Activated T-helper 17 cell treated with anti-CD3 and anti-CD28 coated beads, Interleukin-2, amount 50 U/mL, for 72 hours (primary cell): Measurements from ENCODE around the gene TTC39C. TPM values are rescaled to one million over a fixed set of nuclear protein-coding genes. Genes with fewer than 3 reads are reported as not detected.

Source experiments
- ATAC-seq: fragments of 150-1000 bp; cut with Tn5 transposase; replicated peaks from 2 replicates; pipeline ENCODE4 v1.10.0; 2021; ENCODE audit warnings: mild to moderate bottlenecking, moderate library complexity
- H3K27ac Mint-ChIP-seq: one replicate; pipeline ENCODE4 v1.8.0; 2022; ENCODE audit warnings: mixed read lengths
- H3K27me3 Mint-ChIP-seq: one replicate; pipeline ENCODE4 v1.8.0; 2022; ENCODE audit warnings: mixed read lengths
- H3K36me3 Mint-ChIP-seq: one replicate; pipeline ENCODE4 v1.8.0; 2022; ENCODE audit warnings: low read depth, mild to moderate bottlenecking, mixed read lengths
- H3K4me1 Mint-ChIP-seq: one replicate; pipeline ENCODE4 v1.8.0; 2022; ENCODE audit warnings: mixed read lengths
- H3K4me3 Mint-ChIP-seq: one replicate; pipeline ENCODE4 v1.8.0; 2022; ENCODE audit warnings: mild to moderate bottlenecking, mixed read lengths
- H3K9me3 Mint-ChIP-seq: one replicate; pipeline ENCODE4 v1.8.0; 2022; ENCODE audit warnings: mixed read lengths
- total RNA-seq, 2 donors: library from RNA; stranded (reverse); gene quantifications; one replicate each; pipeline ENCODE4 v1.2.3, GENCODE V29; 2022

TTC39C gene
- total RNA-seq, 2 donors from 2014 or later, result 59.6 to 76.7 TPM

- Mint-ChIP-seq H3K4me1 (peaks cover 36% of the 10 kb centered on the region), H3K27ac (peak overlapping the region; percentile 30)
Observed at GRCh38 chr18:23982155-23983079, 32.1 kb upstream of the TTC39C start.

DNA sequence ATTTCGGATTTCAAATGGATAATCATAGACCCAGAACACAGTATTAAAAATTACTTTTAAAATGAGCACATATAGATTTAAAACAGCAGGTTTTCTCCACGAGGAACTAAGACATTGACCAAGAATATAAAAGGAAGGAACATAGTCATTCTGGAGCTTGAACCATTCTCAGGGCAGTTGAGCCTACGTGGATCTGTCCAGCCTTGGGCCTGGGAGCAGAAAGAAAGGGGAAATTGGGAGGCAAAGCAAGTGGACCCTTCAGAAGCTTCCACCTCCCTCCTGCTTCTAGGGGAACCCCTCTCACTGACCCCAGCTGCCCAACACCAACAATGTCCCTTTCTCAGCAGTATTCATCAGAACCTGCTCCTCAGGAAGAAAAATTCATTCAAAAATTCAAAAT, 31.4 kb upstream of the TTC39C start:
- no peaks in the 10 kb centered on the region for H3K9me3 Mint-ChIP-seq
- peak overlapping the region; percentile 30 for H3K27ac Mint-ChIP-seq
- H3K27me3 Mint-ChIP-seq, result no peaks in the 10 kb centered on the region
- H3K36me3 Mint-ChIP-seq, result no peaks in the 10 kb centered on the region
- H3K4me3 Mint-ChIP-seq, result peak overlapping the region; percentile 6
- H3K4me1 Mint-ChIP-seq, result peaks cover 37% of the 10 kb centered on the region
- no peak for ATAC-seq

More at GRCh38 chr18:23982155-23983079, 32.1 kb upstream of the TTC39C start:
- no peaks in the 10 kb centered on the region for H3K9me3 Mint-ChIP-seq
- no peaks in the 10 kb centered on the region for H3K36me3 Mint-ChIP-seq
- no peak for ATAC-seq
- no peaks in the 10 kb centered on the region for H3K27me3 Mint-ChIP-seq
- H3K4me3 Mint-ChIP-seq, result peak overlapping the region; percentile 6

DNA sequence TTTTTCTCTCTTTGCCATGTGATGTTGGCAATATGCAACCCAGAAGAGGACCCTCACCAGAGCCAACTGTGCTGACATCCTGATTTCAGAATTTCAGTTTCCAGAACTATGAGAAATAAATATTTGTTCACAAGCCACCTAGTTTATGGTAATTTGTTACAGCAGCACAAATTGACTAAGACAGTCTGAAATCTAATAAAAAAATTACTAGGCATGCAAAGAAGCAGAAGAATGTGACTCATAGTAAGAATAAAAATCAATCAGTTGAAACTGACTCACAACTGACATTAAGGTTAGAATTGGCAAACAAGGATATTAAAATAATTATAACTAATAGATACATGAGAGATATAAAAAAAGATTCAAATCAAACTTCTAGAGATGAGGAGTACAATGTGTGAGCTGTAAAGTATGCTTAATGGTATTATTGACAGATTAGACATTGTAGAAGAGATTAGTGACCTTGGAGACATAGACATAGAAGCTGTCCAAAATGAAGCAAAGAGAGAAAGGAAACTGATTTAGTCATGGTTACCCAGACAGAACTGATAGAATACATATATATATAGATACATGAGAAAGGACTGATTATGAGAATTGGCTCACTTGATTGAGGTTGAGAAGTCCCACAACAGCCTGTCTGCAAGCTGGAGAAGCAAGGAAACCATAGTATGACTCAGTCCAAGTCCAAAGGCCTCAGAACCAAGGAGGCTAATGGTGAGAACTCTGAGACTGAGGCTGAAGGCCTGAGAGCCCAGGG, 27.8 kb upstream of the TTC39C start:
- no peaks in the 10 kb centered on the region for H3K27me3 Mint-ChIP-seq
- no peaks in the 10 kb centered on the region for H3K36me3 Mint-ChIP-seq
- H3K4me3 Mint-ChIP-seq, result peak overlapping the region; percentile 67
- peaks cover 64% of the 10 kb centered on the region for H3K4me1 Mint-ChIP-seq
- peaks cover 4% of the 10 kb centered on the region for H3K9me3 Mint-ChIP-seq
- H3K27ac Mint-ChIP-seq, result peak overlapping the region; percentile 84
- peak; percentile 91 for ATAC-seq

DNA sequence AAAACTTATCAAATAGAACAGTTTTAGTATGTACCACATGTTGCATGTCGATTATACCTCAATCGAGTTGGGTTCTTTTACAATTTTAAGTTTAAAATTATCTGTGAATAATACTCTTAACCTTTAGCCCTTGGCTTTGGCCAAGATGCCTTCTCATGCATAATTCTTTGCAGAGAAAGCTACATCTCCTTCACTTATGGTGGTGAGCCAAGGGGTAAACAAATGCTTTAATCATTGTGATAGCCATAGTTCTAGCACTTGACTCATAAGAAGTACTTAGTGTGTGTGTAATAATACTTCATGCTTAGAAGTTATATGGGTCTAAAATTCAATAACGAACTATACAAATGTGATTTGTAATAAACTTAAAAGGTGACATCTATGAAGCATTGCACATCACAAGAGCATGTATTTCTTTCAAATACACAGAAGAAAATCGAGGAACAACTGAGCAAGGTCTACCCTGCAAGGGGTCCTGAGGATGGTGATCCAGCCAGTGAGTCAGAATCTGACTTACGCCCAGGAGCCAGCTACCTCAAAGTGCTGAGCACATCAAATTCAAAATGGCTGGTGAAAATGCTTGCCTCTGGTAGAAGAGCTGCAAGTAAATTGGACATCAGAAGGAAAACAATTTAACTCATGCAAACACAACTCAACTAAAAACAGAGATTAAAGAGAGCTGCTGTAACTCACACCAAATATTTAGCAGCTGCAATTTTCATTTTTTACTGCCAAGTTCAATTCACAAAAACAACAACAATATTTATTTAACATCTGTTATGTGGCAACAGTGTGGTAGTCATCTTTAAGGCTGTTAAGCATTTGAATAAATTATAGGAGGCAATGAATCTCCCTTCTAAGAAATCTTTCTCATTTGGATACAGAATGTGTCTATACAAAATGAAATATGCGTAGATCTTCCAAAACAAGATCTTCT, 23.8 kb upstream of the TTC39C start:
- Mint-ChIP-seq H3K4me3 (peak overlapping the region; percentile 71), H3K9me3 (peaks cover 4% of the 10 kb centered on the region), H3K36me3 (no peaks in the 10 kb centered on the region), H3K4me1 (peaks cover 71% of the 10 kb centered on the region), H3K27ac (peak overlapping the region; percentile 82), H3K27me3 (no peaks in the 10 kb centered on the region)
- ATAC-seq, result no peak

DNA sequence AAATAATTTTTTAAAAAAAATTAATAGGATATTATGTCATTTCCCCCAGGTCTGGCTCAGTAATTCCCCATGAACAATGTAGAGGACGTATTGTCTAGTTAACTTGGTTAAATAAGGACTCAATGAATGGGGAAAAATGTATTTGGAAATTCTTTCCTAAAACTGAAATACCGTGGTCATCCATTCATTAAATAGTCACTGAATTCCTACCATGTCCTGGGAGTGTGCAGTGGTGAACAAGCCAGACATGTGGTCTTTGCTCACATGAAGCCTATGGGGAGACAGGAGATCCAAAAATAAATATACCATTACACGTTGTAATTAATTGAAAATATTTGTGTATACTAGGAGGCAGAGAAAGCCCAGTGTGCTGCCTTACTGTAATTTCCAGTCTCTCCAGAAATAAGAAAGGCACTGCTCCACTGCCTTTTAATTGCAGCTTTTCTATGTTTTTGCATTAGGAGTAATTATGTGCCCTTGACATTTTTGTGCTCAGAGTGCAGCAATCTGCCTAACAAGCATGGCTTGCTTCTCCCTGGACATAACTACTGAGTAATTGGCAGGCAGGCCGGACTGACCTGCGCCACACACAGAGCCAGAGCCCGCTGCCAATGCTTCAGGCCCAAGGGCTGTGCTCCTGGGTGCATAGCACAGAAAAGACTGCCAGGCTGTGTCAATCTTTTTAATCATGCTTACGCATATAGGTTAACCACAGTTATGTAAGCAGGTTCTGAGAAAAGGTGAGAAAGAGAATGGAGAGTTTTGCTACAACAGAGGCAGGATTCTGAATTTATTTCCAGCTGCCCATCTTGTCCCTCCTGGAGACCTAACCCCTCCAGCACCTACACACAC, 22.2 kb upstream of the TTC39C start:
- ATAC-seq, result peak; percentile 95
- Mint-ChIP-seq H3K27ac (peak overlapping the region; percentile 89), H3K36me3 (no peaks in the 10 kb centered on the region), H3K9me3 (peaks cover 4% of the 10 kb centered on the region), H3K4me1 (peaks cover 55% of the 10 kb centered on the region), H3K4me3 (peak overlapping the region; percentile 68), H3K27me3 (no peaks in the 10 kb centered on the region)

GRCh38 chr18:23992941-23993280, 21.6 kb upstream of the TTC39C start:
- peaks cover 4% of the 10 kb centered on the region for H3K9me3 Mint-ChIP-seq
- peak; percentile 28 for ATAC-seq
- H3K4me3 Mint-ChIP-seq, result peak overlapping the region; percentile 68
- H3K27ac Mint-ChIP-seq, result peak overlapping the region; percentile 89
- no peaks in the 10 kb centered on the region for H3K27me3 Mint-ChIP-seq
- no peaks in the 10 kb centered on the region for H3K36me3 Mint-ChIP-seq
- peaks cover 49% of the 10 kb centered on the region for H3K4me1 Mint-ChIP-seq

DNA sequence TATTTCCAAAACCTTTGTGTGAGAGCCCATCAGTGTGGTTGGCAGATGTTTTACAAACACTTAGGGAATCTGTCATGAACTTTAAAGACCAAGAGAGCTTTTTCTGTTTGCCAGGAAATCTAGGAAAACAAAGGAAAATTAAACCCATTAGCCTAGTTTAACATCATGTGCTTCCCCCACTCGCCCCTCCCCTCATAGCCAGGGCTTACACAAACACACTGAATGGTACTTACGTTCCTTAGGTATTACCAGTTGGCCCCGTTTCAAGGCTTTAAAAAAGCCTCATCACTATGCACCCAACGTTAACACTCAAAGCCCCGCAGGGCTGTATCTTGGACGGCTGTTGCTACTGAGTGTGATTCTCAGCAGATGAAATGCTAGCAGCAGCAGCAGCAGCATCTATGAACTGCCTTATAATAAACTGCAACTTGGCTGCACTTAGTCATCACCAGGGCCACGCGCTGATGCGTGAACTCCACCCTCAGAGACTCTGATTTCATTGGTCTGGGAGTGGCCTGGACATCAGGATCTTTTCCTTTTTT, 20.1 kb upstream of the TTC39C start:
- H3K27me3 Mint-ChIP-seq, result no peaks in the 10 kb centered on the region
- peak overlapping the region; percentile 67 for H3K27ac Mint-ChIP-seq
- H3K4me3 Mint-ChIP-seq, result peak overlapping the region; percentile 68
- no peaks in the 10 kb centered on the region for H3K36me3 Mint-ChIP-seq
- peaks cover 4% of the 10 kb centered on the region for H3K9me3 Mint-ChIP-seq
- peaks cover 48% of the 10 kb centered on the region for H3K4me1 Mint-ChIP-seq
- ATAC-seq, result peak; percentile 38

DNA sequence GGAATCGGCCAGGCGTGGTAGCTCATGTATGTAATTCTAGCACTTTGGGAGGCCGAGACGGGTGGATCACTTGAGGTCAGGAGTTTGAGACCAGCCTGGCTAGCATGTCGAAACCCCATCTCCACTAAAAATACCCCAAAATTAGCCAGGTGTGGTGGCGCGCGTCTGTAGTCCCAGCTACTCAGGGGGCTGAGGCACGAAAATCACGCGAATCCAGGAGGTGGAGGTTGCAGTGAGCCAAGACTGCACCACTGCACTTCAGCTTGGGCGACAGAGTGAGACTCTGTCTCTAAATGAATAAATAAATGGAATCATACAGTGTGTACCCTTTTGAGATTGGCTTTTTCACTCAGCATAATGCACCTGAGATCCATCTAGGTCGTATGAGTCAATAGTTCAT, 19.4 kb upstream of the TTC39C start:
- H3K9me3 Mint-ChIP-seq, result peaks cover under 1% of the 10 kb centered on the region
- no peaks in the 10 kb centered on the region for H3K36me3 Mint-ChIP-seq
- H3K4me3 Mint-ChIP-seq, result peak overlapping the region; percentile 68
- H3K27me3 Mint-ChIP-seq, result no peaks in the 10 kb centered on the region
- H3K4me1 Mint-ChIP-seq, result peaks cover 44% of the 10 kb centered on the region
- ATAC-seq, result no peak
- H3K27ac Mint-ChIP-seq, result peak overlapping the region; percentile 10

DNA sequence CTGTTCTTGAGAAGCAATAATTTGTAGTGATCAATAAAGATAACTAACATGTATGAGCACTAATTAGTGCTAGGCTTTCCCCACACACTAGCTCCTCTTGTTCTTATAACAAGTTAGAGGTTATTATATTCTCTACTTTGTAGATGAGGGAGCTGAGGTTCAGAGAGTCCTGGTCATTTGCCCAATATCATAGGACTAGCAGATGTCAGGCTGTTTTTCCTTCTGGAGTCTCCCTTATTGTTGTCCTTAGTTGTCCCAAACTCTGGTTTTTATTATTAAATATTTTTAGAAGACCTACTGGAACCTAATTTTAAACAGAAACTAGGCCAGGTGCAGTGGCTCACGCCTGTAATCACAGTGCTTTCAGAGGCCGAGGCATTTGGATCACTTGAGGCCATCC, 16.5 kb upstream of the TTC39C start:
- H3K36me3 Mint-ChIP-seq, result no peaks in the 10 kb centered on the region
- H3K4me1 Mint-ChIP-seq, result peaks cover 44% of the 10 kb centered on the region
- H3K9me3 Mint-ChIP-seq, result no peaks in the 10 kb centered on the region
- H3K27me3 Mint-ChIP-seq, result no peaks in the 10 kb centered on the region
- H3K27ac Mint-ChIP-seq, result peak overlapping the region; percentile 28
- ATAC-seq, result no peak
- H3K4me3 Mint-ChIP-seq, result peak overlapping the region; percentile 70

GRCh38 chr18:23998820-23999219, 15.7 kb upstream of the TTC39C start:
- no peaks in the 10 kb centered on the region for H3K27me3 Mint-ChIP-seq

GRCh38 chr18:24000613-24001490, 13.7 kb upstream of the TTC39C start:
- Mint-ChIP-seq H3K27ac (peak overlapping the region; percentile 73), H3K27me3 (no peaks in the 10 kb centered on the region), H3K4me3 (peak overlapping the region; percentile 70), H3K36me3 (no peaks in the 10 kb centered on the region), H3K4me1 (peaks cover 47% of the 10 kb centered on the region), H3K9me3 (no peaks in the 10 kb centered on the region)
- peak; percentile 67 for ATAC-seq

More at GRCh38 chr18:23998820-23999219, 15.7 kb upstream of the TTC39C start:
- H3K4me1 Mint-ChIP-seq, result peaks cover 45% of the 10 kb centered on the region
- no peaks in the 10 kb centered on the region for H3K9me3 Mint-ChIP-seq
- no peaks in the 10 kb centered on the region for H3K36me3 Mint-ChIP-seq
- H3K27ac Mint-ChIP-seq, result peak overlapping the region; percentile 73
- peak; percentile 52 for ATAC-seq
- H3K4me3 Mint-ChIP-seq, result peak overlapping the region; percentile 70

DNA sequence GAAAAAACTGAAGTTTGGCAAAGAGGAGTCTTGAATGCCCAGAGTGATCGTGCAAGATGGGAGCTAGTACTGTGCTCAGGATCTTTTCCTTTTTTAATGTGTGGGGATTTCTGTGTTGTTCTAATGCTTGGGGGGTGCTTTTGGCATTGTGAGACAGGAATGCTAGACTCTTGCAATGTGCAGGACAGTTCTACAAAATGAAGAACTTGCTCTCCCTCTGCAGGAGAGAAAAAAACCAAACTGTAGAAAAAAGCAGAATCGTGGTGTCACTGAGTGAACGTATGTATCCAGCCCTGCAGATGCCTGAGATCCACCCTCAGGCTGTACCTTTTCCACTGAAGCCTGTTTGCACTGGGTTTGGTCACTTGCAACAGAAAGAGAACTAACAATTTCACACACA, 12.1 kb upstream of the TTC39C start:
- no peaks in the 10 kb centered on the region for H3K36me3 Mint-ChIP-seq
- ATAC-seq, result no peak
- H3K4me1 Mint-ChIP-seq, result peaks cover 54% of the 10 kb centered on the region
- H3K27ac Mint-ChIP-seq, result peak overlapping the region; percentile 73
- no peaks in the 10 kb centered on the region for H3K9me3 Mint-ChIP-seq
- H3K4me3 Mint-ChIP-seq, result peak overlapping the region; percentile 70
- no peaks in the 10 kb centered on the region for H3K27me3 Mint-ChIP-seq
